Esophagus squamous epithelium (tissue), 5 donors: Measurements from ENCODE around the gene HMGXB4. TPM values are rescaled to one million over a fixed set of nuclear protein-coding genes. Genes with fewer than 3 reads are reported as not detected.

ENCODE experiments used
- DNase-seq: peaks from one replicate; lab custom pipeline; 2025; lab: John Stamatoyannopoulos, UW
- H3K27ac ChIP-seq, 4 donors: fragments of 200-600 bp; sonication (generic); one replicate each; pipeline ENCODE4 v1.5.1; 2016 to 2019; ENCODE audit warnings: mild to moderate bottlenecking in 1 of 4
- H3K27me3 ChIP-seq, 4 donors: fragments of 200-600 bp; sonication (generic); 1 replicate in 3 of 4; 2 replicates in 1 of 4; pipeline versions ENCODE4 v1.5.1 to v1.6.0; 2017 to 2021; ENCODE audit warnings: antibody characterized with exemption in 1 of 4
- H3K36me3 ChIP-seq, 3 donors: fragments of 200-600 bp; sonication (generic); one replicate each; pipeline ENCODE4 v1.5.1; 2016 to 2019
- H3K4me1 ChIP-seq, 3 donors: fragments of 200-600 bp; sonication (generic); one replicate each; pipeline ENCODE4 v1.5.1; 2017 to 2019
- H3K4me3 ChIP-seq, 4 donors: fragments of 200-600 bp; sonication (generic); 1 replicate in 3 of 4; 2 replicates in 1 of 4; pipeline ENCODE4 v1.5.1; 2016 to 2019; ENCODE audit warnings: mild to moderate bottlenecking in 2 of 4, moderate library complexity in 1 of 4
- H3K9me3 ChIP-seq, 3 donors: fragments of 200-600 bp; sonication (generic); one replicate each; pipeline ENCODE4 v1.5.1; 2016 to 2019
- POLR2A ChIP-seq, 4 donors: fragments of 450-650 bp; IDR thresholded peaks; one replicate each; pipeline ENCODE4 v1.6.1; 2017; ENCODE audit warnings: antibody characterized with exemption in 4 of 4, mild to moderate bottlenecking in 4 of 4, moderate library complexity in 3 of 4
- WGBS, 2 donors: methylation state at CpG; one replicate each; pipeline ENCODE4 v1.1.5; 2018; 5-methylcytosine and 5-hydroxymethylcytosine counted together
- intact Hi-C: fragments of 100-400 bp; cut with DNase I; formaldehyde crosslinking; loops from one replicate; pipeline ENCODE4 v1.15.0; 2022
- total RNA-seq, 4 donors: library from RNA; depleted of rRNA; stranded (reverse); fragments of >200 nt; gene quantifications; one replicate each; pipeline ENCODE4 v1.1.0, GENCODE V29; 2016
- TF ChIP-seq, protein P1 (sequence below), 6 experiments: fragments of 450-650 bp in 4 of 6; fragments of 200-600 bp in 2 of 6; sonication (generic) in 2 of 6; IDR thresholded peaks; one replicate each; pipeline ENCODE4 v1.5.1; 2016 to 2019; ENCODE audit warnings: antibody characterized with exemption in 6 of 6, mild to moderate bottlenecking in 4 of 6, moderate library complexity in 4 of 6
- donor health status: DM: yes; HTN: yes; CAD: no.

HMGXB4 gene
- total RNA-seq, 4 donors from 2014 or later, result 10.2 to 20.1 (median 13.5) TPM

DNA sequence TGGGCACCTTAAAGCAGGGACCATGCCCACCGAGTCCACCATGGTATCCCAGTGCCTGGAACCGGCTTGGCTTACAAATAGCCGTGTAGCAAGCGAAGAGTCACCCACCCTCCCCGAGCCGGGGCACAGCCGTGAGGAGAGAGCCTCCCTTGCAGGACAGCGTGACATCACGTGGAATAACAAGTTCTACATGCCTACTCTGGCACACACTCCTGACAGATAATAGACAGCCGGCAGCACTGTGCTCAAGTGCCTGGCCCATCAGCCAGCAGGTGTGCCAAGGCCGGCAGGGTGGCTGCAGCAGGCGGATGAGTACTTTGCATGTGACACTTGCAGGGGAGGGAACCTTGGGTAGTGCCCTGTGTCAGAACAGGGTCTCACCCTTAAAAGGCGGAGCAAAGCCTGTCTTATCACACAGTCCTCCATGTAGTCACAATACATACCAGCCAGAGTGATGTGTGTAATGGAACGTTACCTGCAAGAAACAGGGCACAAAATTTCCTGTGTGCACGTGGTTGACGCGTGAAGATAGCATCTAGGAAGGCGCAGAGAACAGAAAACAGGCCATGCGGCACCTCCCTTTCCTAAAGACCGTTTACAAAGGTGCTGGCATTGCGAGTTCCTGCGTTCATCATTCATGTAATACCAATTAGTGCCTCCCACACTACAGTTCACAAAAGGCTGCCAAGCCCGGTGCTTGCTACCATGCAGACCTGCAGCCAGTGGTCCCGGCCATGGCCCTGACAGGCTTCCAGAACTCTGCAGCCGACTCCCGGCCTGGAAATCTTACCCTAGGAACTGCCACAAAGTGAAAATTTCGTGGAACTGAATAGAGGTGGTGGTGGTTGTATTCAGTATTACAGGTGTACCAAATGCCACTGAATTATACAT, 58.8 kb downstream of the HMGXB4 start:
- no peak for TF ChIP-seq POLR2A (IDR thresholded peaks at IDR 0.05)
- TF ChIP-seq, protein P1, sequence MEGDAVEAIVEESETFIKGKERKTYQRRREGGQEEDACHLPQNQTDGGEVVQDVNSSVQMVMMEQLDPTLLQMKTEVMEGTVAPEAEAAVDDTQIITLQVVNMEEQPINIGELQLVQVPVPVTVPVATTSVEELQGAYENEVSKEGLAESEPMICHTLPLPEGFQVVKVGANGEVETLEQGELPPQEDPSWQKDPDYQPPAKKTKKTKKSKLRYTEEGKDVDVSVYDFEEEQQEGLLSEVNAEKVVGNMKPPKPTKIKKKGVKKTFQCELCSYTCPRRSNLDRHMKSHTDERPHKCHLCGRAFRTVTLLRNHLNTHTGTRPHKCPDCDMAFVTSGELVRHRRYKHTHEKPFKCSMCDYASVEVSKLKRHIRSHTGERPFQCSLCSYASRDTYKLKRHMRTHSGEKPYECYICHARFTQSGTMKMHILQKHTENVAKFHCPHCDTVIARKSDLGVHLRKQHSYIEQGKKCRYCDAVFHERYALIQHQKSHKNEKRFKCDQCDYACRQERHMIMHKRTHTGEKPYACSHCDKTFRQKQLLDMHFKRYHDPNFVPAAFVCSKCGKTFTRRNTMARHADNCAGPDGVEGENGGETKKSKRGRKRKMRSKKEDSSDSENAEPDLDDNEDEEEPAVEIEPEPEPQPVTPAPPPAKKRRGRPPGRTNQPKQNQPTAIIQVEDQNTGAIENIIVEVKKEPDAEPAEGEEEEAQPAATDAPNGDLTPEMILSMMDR (IDR thresholded peaks at IDR 0.05), result peak in 1 of 6 experiments; percentile 6
- Histone ChIP-seq H3K4me3 (peak overlapping the region in 1 of 4 donors; percentile 9), H3K27me3 (no peaks in the 10 kb centered on the region), H3K27ac (peak overlapping the region; percentile 78 to 91 (median 87)), H3K9me3 (no peaks in the 10 kb centered on the region), H3K36me3 (peaks cover 20 to 41% (median 24%) of the 10 kb centered on the region in 3 donors), H3K4me1 (peaks cover 42 to 59% (median 43%) of the 10 kb centered on the region in 3 donors)
- 56 to 62% methylated on average over 13 to 16 of the region's 27 CpGs for whole genome bisulfite sequencing, 2 donors
- intact Hi-C loops, result no loop called here
- no peak for DNase-seq

- WGBS, 2 donors, result 92% methylated on average over 7 of the region's 7 CpGs
- H3K36me3 ChIP-seq, result peaks cover 23 to 48% (median 26%) of the 10 kb centered on the region in 3 donors
- H3K27me3 ChIP-seq, result no peaks in the 10 kb centered on the region
- TF ChIP-seq POLR2A (IDR thresholded peaks at IDR 0.05), result no peak
- TF ChIP-seq, protein P1 (IDR thresholded peaks at IDR 0.05), result no peak
- no peak overlapping the region for H3K4me3 ChIP-seq
- H3K9me3 ChIP-seq, result no peaks in the 10 kb centered on the region
- H3K4me1 ChIP-seq, result peaks cover 37 to 52% (median 39%) of the 10 kb centered on the region in 3 donors
- DNase-seq, result no peak
- intact Hi-C loops, result no loop called here
- peak overlapping the region; percentile 58 to 91 (median 82) for H3K27ac ChIP-seq
Measured at GRCh38 chr22:35316751-35317150, 59.5 kb downstream of the HMGXB4 start.

- H3K4me3 ChIP-seq, result no peak overlapping the region
- intact Hi-C loops, result no loop called here
- H3K27me3 ChIP-seq, result no peaks in the 10 kb centered on the region
- H3K9me3 ChIP-seq, result no peaks in the 10 kb centered on the region
- peak overlapping the region in 1 of 4 donors; percentile 91 for H3K27ac ChIP-seq
- H3K4me1 ChIP-seq, result peaks cover 27 to 42% (median 29%) of the 10 kb centered on the region in 3 donors
- no peak for DNase-seq
- TF ChIP-seq, protein P1 (IDR thresholded peaks at IDR 0.05), result no peak
- TF ChIP-seq POLR2A (IDR thresholded peaks at IDR 0.05), result no peak
- WGBS, 2 donors, result 87 to 100% methylated on average over 1 to 9 of the region's 12 CpGs
- H3K36me3 ChIP-seq, result peaks cover 31 to 58% (median 34%) of the 10 kb centered on the region in 3 donors
Measured at GRCh38 chr22:35317680-35318290, 60.5 kb downstream of the HMGXB4 start.

- no peaks in the 10 kb centered on the region for H3K27me3 ChIP-seq
- no peak overlapping the region for H3K4me3 ChIP-seq
- 89 to 90% methylated on average over 12 to 17 of the region's 24 CpGs for WGBS, 2 donors
- intact Hi-C loops, result no loop called here
- peaks cover 38 to 66% (median 39%) of the 10 kb centered on the region in 3 donors for H3K36me3 ChIP-seq
- no peak overlapping the region for H3K27ac ChIP-seq
- H3K4me1 ChIP-seq, result peaks cover 21 to 34% (median 23%) of the 10 kb centered on the region in 3 donors
- DNase-seq, result no peak
- TF ChIP-seq POLR2A (IDR thresholded peaks at IDR 0.05), result no peak
- TF ChIP-seq, protein P1 (IDR thresholded peaks at IDR 0.05), result no peak
- H3K9me3 ChIP-seq, result no peaks in the 10 kb centered on the region
Measured at GRCh38 chr22:35318346-35319215, 61.3 kb downstream of the HMGXB4 start.
